Measurements from ENCODE around the gene SYT7. TPM values are rescaled to one million over a fixed set of nuclear protein-coding genes. Genes with fewer than 3 reads are reported as not detected.

SYT7 gene
- polyA plus RNA-seq, 2 of the 4 experiments (the other 2 are of a cell fraction): 0.37 to 1.0 TPM

DNA sequence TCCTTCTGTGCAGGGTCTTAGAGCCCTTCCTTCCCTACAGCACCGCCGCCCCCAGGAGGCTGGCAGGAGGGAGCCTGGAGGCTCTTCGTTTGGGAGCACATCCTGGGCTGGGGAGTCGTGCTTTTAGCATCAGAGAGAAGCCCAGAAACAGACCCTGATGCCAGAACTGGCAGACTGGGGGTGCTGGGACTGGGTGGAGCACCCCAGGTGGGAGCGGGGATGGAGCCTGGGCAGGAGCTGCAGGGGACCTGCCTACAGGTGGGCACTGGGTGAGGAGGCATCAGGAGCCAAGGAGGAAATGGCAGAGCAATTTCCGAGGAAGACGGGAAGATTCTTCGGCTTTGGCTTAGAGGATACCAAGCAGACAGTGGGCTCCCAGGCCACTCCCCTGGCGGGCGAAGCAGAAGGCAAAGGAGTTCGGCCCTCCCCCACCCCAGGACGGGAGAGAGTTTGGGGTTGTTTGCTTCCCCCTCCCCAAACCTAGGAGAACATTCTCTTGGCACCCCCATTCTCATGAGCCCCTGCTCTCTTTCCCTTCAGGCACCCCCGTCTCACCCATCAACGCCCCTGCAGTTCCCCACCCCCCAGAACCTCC lies 1.1 kb downstream of the SYT7 start:
- CTCF ChIA-PET: interaction anchor here (0.7 to 6.1 kb wide), 10 partner anchors 13 to 153 kb away, joined by 3 to 50 read pairs (median 3); no protein-coding TSS in a partner anchor
- no peak for FAIRE-seq
- WGBS (ENCODE audit: missing lambda C conversion rate): 21% methylated on average over 10 of the region's 14 CpGs
- H3K4me3 ChIP-seq: peak overlapping the region; percentile 57
- no peak for DNase-seq (ENCODE audit: low read depth in 1 of 2, low spot score in 1 of 2)
- ATAC-seq: no peak; a peak in 1 of 6 replicates
- H3K4me1 ChIP-seq: peaks cover 13% of the 10 kb centered on the region; the same call in 2 of the 3 replicates
- peak overlapping the region; percentile 99 for H3K4me2 ChIP-seq
- TF ChIP-seq, protein P1, sequence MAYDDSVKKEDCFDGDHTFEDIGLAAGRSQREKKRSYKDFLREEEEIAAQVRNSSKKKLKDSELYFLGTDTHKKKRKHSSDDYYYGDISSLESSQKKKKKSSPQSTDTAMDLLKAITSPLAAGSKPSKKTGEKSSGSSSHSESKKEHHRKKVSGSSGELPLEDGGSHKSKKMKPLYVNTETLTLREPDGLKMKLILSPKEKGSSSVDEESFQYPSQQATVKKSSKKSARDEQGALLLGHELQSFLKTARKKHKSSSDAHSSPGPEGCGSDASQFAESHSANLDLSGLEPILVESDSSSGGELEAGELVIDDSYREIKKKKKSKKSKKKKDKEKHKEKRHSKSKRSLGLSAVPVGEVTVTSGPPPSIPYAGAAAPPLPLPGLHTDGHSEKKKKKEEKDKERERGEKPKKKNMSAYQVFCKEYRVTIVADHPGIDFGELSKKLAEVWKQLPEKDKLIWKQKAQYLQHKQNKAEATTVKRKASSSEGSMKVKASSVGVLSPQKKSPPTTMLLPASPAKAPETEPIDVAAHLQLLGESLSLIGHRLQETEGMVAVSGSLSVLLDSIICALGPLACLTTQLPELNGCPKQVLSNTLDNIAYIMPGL (CRISPR knock-in tag; IDR thresholded peaks at IDR 0.05; ENCODE audit: borderline replicate concordance): no peak
- TF ChIP-seq, protein P2, sequence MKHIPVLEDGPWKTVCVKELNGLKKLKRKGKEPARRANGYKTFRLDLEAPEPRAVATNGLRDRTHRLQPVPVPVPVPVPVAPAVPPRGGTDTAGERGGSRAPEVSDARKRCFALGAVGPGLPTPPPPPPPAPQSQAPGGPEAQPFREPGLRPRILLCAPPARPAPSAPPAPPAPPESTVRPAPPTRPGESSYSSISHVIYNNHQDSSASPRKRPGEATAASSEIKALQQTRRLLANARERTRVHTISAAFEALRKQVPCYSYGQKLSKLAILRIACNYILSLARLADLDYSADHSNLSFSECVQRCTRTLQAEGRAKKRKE (CRISPR knock-in tag; IDR thresholded peaks at IDR 0.05; ENCODE audit: low read depth): no peak
- TF ChIP-seq RARB (CRISPR knock-in tag; IDR thresholded peaks at IDR 0.05): no peak
- no peak for TF ChIP-seq RAD21 (conservative IDR thresholded peaks at IDR 0.05 in 1 of 2, IDR thresholded peaks at IDR 0.05 in 1 of 2)
- TF ChIP-seq HEYL (CRISPR knock-in tag; IDR thresholded peaks at IDR 0.05): no peak
- TF ChIP-seq, protein P3, sequence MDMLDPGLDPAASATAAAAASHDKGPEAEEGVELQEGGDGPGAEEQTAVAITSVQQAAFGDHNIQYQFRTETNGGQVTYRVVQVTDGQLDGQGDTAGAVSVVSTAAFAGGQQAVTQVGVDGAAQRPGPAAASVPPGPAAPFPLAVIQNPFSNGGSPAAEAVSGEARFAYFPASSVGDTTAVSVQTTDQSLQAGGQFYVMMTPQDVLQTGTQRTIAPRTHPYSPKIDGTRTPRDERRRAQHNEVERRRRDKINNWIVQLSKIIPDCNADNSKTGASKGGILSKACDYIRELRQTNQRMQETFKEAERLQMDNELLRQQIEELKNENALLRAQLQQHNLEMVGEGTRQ (IDR thresholded peaks at IDR 0.05): no peak
- TF ChIP-seq JUNB (IDR thresholded peaks at IDR 0.05): no peak
- TF ChIP-seq POLR2AphosphoS2 (conservative IDR thresholded peaks at IDR 0.05; ENCODE audit: low read length): no peak
- no peak for TF ChIP-seq SREBF2 (IDR thresholded peaks at IDR 0.05)
- TF ChIP-seq KDM1A (IDR thresholded peaks at IDR 0.05; ENCODE audit: low read depth): no peak
- no peak for TF ChIP-seq TFCP2L1 (CRISPR knock-in tag; IDR thresholded peaks at IDR 0.05)
- TF ChIP-seq, protein P4, sequence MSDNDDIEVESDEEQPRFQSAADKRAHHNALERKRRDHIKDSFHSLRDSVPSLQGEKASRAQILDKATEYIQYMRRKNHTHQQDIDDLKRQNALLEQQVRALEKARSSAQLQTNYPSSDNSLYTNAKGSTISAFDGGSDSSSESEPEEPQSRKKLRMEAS (IDR thresholded peaks at IDR 0.05): no peak
- no peak for TF ChIP-seq CEBPB (IDR thresholded peaks at IDR 0.05)
- no peak for TF ChIP-seq HOXB5 (CRISPR knock-in tag; IDR thresholded peaks at IDR 0.05)
- TF ChIP-seq, protein P5, sequence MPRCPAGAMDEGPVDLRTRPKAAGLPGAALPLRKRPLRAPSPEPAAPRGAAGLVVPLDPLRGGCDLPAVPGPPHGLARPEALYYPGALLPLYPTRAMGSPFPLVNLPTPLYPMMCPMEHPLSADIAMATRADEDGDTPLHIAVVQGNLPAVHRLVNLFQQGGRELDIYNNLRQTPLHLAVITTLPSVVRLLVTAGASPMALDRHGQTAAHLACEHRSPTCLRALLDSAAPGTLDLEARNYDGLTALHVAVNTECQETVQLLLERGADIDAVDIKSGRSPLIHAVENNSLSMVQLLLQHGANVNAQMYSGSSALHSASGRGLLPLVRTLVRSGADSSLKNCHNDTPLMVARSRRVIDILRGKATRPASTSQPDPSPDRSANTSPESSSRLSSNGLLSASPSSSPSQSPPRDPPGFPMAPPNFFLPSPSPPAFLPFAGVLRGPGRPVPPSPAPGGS (IDR thresholded peaks at IDR 0.05): no peak
- no peak for TF ChIP-seq HOXA7 (CRISPR knock-in tag; IDR thresholded peaks at IDR 0.05)
- TF ChIP-seq FOSL2 (IDR thresholded peaks at IDR 0.05): no peak
- no peak for TF ChIP-seq FOSL2 (CRISPR knock-in tag; IDR thresholded peaks at IDR 0.05)
- TF ChIP-seq PHF8 (IDR thresholded peaks at IDR 0.05; ENCODE audit: borderline replicate concordance, low read depth): no peak
- H3K9me3 ChIP-seq: no peaks in the 10 kb centered on the region
- peak overlapping the region in 1 of 2 experiments; percentile 91; a peak in 2 of 6 replicates for H3K27ac ChIP-seq
- POLR2A ChIA-PET: no interaction called here

DNA sequence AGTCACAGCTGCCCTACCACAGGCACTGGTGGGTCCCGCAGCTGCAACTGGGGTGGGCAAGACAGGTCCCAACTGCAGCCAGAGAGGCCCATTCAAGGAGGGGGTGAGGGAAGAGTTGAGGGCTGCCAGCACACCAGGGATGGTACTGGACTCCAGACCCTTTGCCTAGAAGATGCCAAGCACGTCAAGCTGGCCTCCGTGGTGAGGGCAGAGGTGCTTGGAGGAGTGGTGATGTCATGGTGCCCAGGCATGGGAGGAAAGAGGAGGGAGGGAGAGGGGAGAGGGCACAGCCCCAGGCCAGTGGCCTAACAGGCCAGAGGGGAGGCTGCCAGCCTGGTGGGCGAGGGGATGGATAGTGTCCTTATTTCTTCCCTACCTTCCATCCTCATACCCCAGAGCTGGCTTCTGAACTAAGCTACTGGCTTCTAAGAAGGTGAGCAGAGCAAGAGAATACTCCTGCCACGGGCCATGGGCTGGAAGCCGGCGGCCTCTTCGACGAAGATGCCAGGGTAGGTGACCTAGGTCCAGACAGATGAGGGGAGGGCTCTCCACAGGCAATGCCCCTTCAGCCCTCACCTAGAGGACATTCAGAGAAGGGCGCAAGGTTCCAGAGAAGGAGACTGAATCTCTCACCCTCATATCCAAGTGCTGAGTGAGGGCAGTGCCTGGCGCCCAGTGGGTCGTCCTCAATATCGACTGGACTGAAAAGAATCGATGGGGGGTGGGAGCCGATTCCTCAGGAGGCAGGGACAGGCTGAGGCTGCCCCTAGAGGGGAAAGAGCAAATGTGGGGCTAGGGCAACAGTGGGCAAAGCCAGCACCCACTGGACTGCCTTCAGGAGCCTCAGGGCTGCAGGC lies 1.8 kb downstream of the SYT7 start:
- Histone ChIP-seq H3K4me2 (no peak overlapping the region), H3K27ac (no peak overlapping the region), H3K4me1 (peaks cover 13% of the 10 kb centered on the region; the same call in 2 of the 3 replicates), H3K9me3 (no peaks in the 10 kb centered on the region), H3K4me3 (no peak overlapping the region)
- WGBS (ENCODE audit: missing lambda C conversion rate): 59% methylated on average over 14 of the region's 15 CpGs
- no peak for FAIRE-seq
- ChIA-PET CTCF (interaction anchor here (0.8 to 6.1 kb wide), 13 partner anchors 9 to 154 kb away, joined by 3 to 50 read pairs (median 5); no protein-coding TSS in a partner anchor), POLR2A (no interaction called here)
- ATAC-seq: peak in 1 of 2 experiments; percentile 38; a peak in 3 of 6 replicates
- DNase-seq (ENCODE audit: low read depth in 1 of 2, low spot score in 1 of 2): no peak
- TF ChIP-seq ESRRA (IDR thresholded peaks at IDR 0.05; ENCODE audit: borderline replicate concordance, low read length) (no peak), RAD21 (conservative IDR thresholded peaks at IDR 0.05 in 1 of 2, IDR thresholded peaks at IDR 0.05 in 1 of 2) (no peak), EHF (CRISPR knock-in tag; IDR thresholded peaks at IDR 0.05) (no peak), RFX5 (IDR thresholded peaks at IDR 0.05) (no peak), POLR2A (IDR thresholded peaks at IDR 0.05; ENCODE audit: low read length) (no peak), KDM1A (IDR thresholded peaks at IDR 0.05; ENCODE audit: low read depth) (no peak), GATA3 (IDR thresholded peaks at IDR 0.05; ENCODE audit: borderline replicate concordance) (no peak), CBX2 (IDR thresholded peaks at IDR 0.05; ENCODE audit: borderline replicate concordance, low read depth) (no peak), EP300 (IDR thresholded peaks at IDR 0.05) (no peak)
- TF ChIP-seq, protein P6, sequence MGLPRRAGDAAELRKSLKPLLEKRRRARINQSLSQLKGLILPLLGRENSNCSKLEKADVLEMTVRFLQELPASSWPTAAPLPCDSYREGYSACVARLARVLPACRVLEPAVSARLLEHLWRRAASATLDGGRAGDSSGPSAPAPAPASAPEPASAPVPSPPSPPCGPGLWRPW (IDR thresholded peaks at IDR 0.05): no peak
- TF ChIP-seq, protein P3 (IDR thresholded peaks at IDR 0.05): no peak
